Fibroblast of lung (primary cell): ENCODE measurements around the gene SLC4A9. TPM values are rescaled to one million over a fixed set of nuclear protein-coding genes. Genes with fewer than 3 reads are reported as not detected.

ENCODE experiments used
- DNase-seq, 2 donors: peaks; one replicate each; pipeline versions ENCODE4 v3.0.0 to v3.0.0-alpha.2; 2010; ENCODE audit warnings: low read depth in 2 of 2
- H2AFZ ChIP-seq: 2 replicates; pipeline ENCODE4 v1.5.1; 2012; ENCODE audit warnings: low read length, control low read depth, inconsistent platforms
- H3K27ac ChIP-seq: 2 replicates; pipeline ENCODE4 v1.5.1; 2011; ENCODE audit warnings: low read length, control low read depth; ENCODE audit not compliant: insufficient read depth
- H3K27me3 ChIP-seq: 2 replicates; pipeline ENCODE4 v1.5.1; 2011; ENCODE audit warnings: mild to moderate bottlenecking, low read length; ENCODE audit not compliant: control insufficient read depth, insufficient read depth
- H3K36me3 ChIP-seq: 2 replicates; pipeline ENCODE4 v1.5.1; 2011; ENCODE audit warnings: low read length; ENCODE audit not compliant: control insufficient read depth, insufficient read depth
- H3K4me1 ChIP-seq: 2 replicates; pipeline ENCODE4 v1.5.1; 2011; ENCODE audit warnings: low read length; ENCODE audit not compliant: control insufficient read depth, insufficient read depth; ENCODE audit errors: extremely low read depth
- H3K4me2 ChIP-seq: 2 replicates; pipeline ENCODE4 v1.5.1; 2011; ENCODE audit warnings: low read length, control low read depth; ENCODE audit not compliant: insufficient read depth; ENCODE audit errors: extremely low read depth
- H3K4me3 ChIP-seq, 4 experiments: fragments of 200-600 bp in 1 of 4; sonication (generic) in 1 of 4; replicated peaks in 1 of 4; 2 replicates each; pipeline ENCODE4 v1.5.1; 2011 to 2016; ENCODE audit warnings: low read length in 4 of 4, low read depth in 3 of 4, mild to moderate bottlenecking in 3 of 4, control low read depth in 2 of 4, inconsistent platforms in 1 of 4, mixed read lengths in 1 of 4; ENCODE audit not compliant: insufficient read depth in 1 of 4; ENCODE audit errors: control extremely low read depth in 1 of 4
- H3K79me2 ChIP-seq: 2 replicates; pipeline ENCODE4 v1.5.1; 2012; ENCODE audit warnings: mild to moderate bottlenecking, low read length, inconsistent platforms; ENCODE audit not compliant: control insufficient read depth, insufficient read depth
- H3K9ac ChIP-seq: 2 replicates; pipeline ENCODE4 v1.5.1; 2011; ENCODE audit warnings: mild to moderate bottlenecking, low read length, control low read depth; ENCODE audit not compliant: insufficient read depth
- H3K9me3 ChIP-seq: 2 replicates; pipeline ENCODE4 v1.5.1; 2012; ENCODE audit warnings: low read depth, low read length; ENCODE audit not compliant: control insufficient read depth, insufficient read depth
- H4K20me1 ChIP-seq: 2 replicates; pipeline ENCODE4 v1.5.1; 2011; ENCODE audit warnings: low read length; ENCODE audit not compliant: control insufficient read depth, insufficient read depth; ENCODE audit errors: extremely low read depth
- EZH2 ChIP-seq: IDR thresholded peaks from 2 replicates; pipeline ENCODE4 v1.5.1; 2012; ENCODE audit warnings: low read length, control low read depth, mild to moderate bottlenecking; ENCODE audit errors: missing control alignments
- polyA plus RNA-seq, 2 donors: library from polyadenylated mRNA; depleted of rRNA in 1 of 2; stranded (reverse) in 1 of 2; unstranded in 1 of 2; fragments of >200 nt; gene quantifications; 2 replicates each; pipeline ENCODE4 v1.2.1, GENCODE V29; 2011 to 2012; ENCODE audit warnings: missing spikeins in 1 of 2
- total RNA-seq: library from RNA; depleted of rRNA; stranded (reverse); fragments of >200 nt; gene quantifications from 2 replicates; pipeline ENCODE4 v1.2.1, GENCODE V29; 2014
- TF ChIP-seq, protein P1 (sequence below), 2 donors: IDR thresholded peaks in 1 of 2; conservative IDR thresholded peaks in 1 of 2; 1 replicate in 1 of 2; 2 replicates in 1 of 2; pipeline ENCODE4 v1.5.1; 2011 to 2012; ENCODE audit warnings: low read length in 2 of 2, control low read depth in 1 of 2, inconsistent platforms in 1 of 2, low read depth in 1 of 2, mild to moderate bottlenecking in 1 of 2

The SLC4A9 gene
- total and polyA plus RNA-seq, 2 donors (not counting 1 experiment from before 2014, with no cell fraction given), result not detected

DNA sequence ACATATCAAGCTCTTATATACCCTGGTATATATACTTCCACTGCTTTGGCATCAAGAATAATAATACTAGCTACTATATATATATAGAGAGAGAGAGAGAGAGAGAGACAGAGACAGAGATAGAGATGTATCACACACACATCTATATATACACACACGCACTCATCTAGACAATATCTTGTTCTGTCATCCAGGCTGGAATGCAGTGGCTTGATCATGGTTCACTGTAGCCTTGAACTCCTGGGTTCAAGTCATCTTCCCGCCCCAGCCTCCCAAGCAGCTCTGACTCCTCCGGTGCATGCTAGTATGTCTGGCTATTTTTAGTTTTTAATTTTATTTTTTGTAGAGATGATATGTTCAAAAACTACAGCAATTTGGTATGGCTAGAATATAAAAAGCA lies 64.1 kb downstream of the SLC4A9 start:
- Histone ChIP-seq H2AFZ (no peak overlapping the region), H3K27me3 (no peaks in the 10 kb centered on the region), H3K4me1 (peaks cover 2% of the 10 kb centered on the region), H3K9me3 (no peaks in the 10 kb centered on the region), H3K4me3 (no peak overlapping the region), H3K79me2 (peaks cover 51% of the 10 kb centered on the region), H3K4me2 (no peak overlapping the region), H4K20me1 (peaks cover 3% of the 10 kb centered on the region), H3K9ac (no peak overlapping the region), H3K36me3 (no peaks in the 10 kb centered on the region), H3K27ac (no peak overlapping the region)
- TF ChIP-seq, protein P1, sequence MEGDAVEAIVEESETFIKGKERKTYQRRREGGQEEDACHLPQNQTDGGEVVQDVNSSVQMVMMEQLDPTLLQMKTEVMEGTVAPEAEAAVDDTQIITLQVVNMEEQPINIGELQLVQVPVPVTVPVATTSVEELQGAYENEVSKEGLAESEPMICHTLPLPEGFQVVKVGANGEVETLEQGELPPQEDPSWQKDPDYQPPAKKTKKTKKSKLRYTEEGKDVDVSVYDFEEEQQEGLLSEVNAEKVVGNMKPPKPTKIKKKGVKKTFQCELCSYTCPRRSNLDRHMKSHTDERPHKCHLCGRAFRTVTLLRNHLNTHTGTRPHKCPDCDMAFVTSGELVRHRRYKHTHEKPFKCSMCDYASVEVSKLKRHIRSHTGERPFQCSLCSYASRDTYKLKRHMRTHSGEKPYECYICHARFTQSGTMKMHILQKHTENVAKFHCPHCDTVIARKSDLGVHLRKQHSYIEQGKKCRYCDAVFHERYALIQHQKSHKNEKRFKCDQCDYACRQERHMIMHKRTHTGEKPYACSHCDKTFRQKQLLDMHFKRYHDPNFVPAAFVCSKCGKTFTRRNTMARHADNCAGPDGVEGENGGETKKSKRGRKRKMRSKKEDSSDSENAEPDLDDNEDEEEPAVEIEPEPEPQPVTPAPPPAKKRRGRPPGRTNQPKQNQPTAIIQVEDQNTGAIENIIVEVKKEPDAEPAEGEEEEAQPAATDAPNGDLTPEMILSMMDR (conservative IDR thresholded peaks at IDR 0.05 in 1 of 2, IDR thresholded peaks at IDR 0.05 in 1 of 2; ENCODE audit: low read depth in 1 of 2, low read length in 2 of 2), result no peak
- TF ChIP-seq EZH2, result no peak
- no peak for DNase-seq

Other genes with a start within 250 kb of the SLC4A9 start
- 19.0 and 20.0 TPM in 2 replicates for gene PURA, start 246.1 kb upstream of the SLC4A9 start, total RNA-seq
- 4.9 and 8.0 TPM in 2 replicates for gene PURA, start 246.1 kb upstream of the SLC4A9 start, polyA plus RNA-seq
- 11.7 and 13.4 TPM in 2 replicates for gene IGIP, start 234.3 kb upstream of the SLC4A9 start, total RNA-seq
- gene IGIP, start 234.3 kb upstream of the SLC4A9 start, polyA plus RNA-seq, result 1.5 and 3.8 TPM in 2 replicates
- 18.7 and 24.3 TPM in 2 replicates for gene CYSTM1, start 185.0 kb upstream of the SLC4A9 start, total RNA-seq
- gene CYSTM1, start 185.0 kb upstream of the SLC4A9 start, polyA plus RNA-seq, result 35.8 and 38.4 TPM in 2 replicates
- 34.4 and 35.5 TPM in 2 replicates for gene PFDN1, start 57.1 kb upstream of the SLC4A9 start, total RNA-seq
- gene PFDN1, start 57.1 kb upstream of the SLC4A9 start, polyA plus RNA-seq, result 125 and 140 TPM in 2 replicates
- gene HBEGF, start 13.6 kb upstream of the SLC4A9 start, total RNA-seq, result 1.8 TPM in 2 replicates
- gene HBEGF, start 13.6 kb upstream of the SLC4A9 start, polyA plus RNA-seq, result 8.7 and 10.3 TPM in 2 replicates
- 56.8 and 74.5 TPM in 2 replicates for gene ANKHD1, start 41.6 kb downstream of the SLC4A9 start, total RNA-seq
- 45.4 and 45.7 TPM in 2 replicates for gene ANKHD1, start 41.6 kb downstream of the SLC4A9 start, polyA plus RNA-seq
- gene EIF4EBP3, start 187.5 kb downstream of the SLC4A9 start, total RNA-seq, result 1.8 and 2.3 TPM in 2 replicates
- gene EIF4EBP3, start 187.5 kb downstream of the SLC4A9 start, polyA plus RNA-seq, result 3.0 and 3.1 TPM in 2 replicates
- gene SRA1, start 197.3 kb downstream of the SLC4A9 start, total RNA-seq, result 28.0 and 39.1 TPM in 2 replicates
- gene SRA1, start 197.3 kb downstream of the SLC4A9 start, polyA plus RNA-seq, result 55.5 and 72.3 TPM in 2 replicates
- 18.0 and 19.8 TPM in 2 replicates for gene APBB3, start 204.4 kb downstream of the SLC4A9 start, total RNA-seq
- 8.7 and 11.7 TPM in 2 replicates for gene APBB3, start 204.4 kb downstream of the SLC4A9 start, polyA plus RNA-seq
- gene SLC35A4, start 204.6 kb downstream of the SLC4A9 start, total RNA-seq, result 9.0 and 21.5 TPM in 2 replicates
- 79.2 and 111 TPM in 2 replicates for gene SLC35A4, start 204.6 kb downstream of the SLC4A9 start, polyA plus RNA-seq